AG08395 (cell line): ENCODE results near the gene EXOC4.

Experiments used
- DNase-seq: peaks from one replicate; pipeline ENCODE4 v3.0.0; 2012; ENCODE audit warnings: mixed read lengths, low spot score

EXOC4 gene

DNA sequence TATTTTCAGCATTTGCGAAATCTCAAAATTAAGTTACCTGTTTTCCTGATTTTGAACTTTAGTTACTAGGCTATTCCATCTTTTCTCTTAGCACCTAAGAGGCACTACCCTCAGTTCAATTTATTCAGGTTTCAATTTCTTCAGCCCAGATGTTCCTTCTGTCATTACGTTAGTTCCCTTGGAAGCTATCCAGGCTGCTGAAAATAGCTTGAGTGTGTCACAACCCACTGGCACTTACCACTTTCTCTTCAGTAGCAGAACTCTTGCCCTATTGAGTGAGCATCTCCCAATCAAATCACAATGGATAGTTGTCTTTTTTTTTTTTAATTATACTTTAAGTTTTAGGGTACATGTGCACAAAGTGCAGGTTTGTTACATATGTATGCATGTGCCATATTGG lies 541.6 kb downstream of the EXOC4 start:
- DNase-seq = peak; percentile 39

- DNase-seq = no peak
These were observed 542.3 kb downstream of the EXOC4 start for GRCh38 chr7:133795068-133795665.

GRCh38 chr7:133796782-133797745 lies 544.2 kb downstream of the EXOC4 start:
- DNase-seq = no peak

DNA sequence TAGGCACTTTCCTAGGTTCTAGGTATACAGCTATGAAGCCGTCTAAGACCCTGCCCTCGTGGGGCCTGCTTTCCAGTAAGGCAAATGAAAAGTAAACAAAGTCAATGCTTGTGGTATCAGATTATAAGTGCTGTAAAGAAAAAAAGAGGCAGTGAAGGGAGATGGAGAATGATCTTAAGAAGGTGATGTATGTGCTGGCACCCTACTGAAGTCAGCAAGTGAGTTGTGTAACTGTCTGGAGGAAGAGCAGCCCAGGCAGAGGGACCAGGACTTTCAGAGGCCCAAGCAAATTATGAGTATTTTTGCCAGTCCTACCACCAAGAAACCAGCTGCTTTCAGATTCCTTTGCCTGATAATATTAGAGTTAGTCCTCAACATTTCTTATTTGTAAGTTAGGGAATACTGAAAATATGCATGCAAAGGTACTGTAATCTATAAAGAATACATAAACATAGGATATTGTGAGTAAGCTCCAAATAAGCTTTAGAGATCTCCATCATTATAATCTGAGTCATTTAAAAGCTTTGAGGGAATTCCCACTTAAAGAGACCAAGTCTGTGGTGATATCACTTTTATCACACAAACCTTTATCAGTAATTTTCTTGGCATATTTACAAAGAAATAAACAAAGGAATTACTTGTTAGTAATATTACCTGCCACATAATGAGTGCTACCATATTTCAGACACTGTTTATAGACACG lies 545.1 kb downstream of the EXOC4 start:
- peak; percentile 14 for DNase-seq

DNA sequence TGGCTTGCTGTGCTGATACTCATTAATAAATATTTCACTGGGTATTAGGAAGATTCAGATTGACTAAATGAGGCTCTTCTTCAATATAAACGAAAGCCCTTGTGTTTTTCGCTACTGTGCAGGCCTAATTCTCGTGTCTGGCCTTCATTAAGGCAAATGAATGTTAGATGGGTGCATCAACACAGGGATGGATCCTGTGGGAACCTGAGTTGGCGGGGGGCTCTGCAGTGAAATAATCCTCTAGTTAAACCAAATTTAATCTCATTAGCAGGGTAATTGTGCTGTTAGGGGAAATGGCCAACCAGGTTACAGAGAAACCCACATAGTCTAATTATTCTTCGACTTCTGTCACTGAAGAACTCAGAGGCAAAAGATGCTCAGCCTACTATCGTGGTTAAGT lies 548.5 kb downstream of the EXOC4 start:
- DNase-seq = no peak

DNA sequence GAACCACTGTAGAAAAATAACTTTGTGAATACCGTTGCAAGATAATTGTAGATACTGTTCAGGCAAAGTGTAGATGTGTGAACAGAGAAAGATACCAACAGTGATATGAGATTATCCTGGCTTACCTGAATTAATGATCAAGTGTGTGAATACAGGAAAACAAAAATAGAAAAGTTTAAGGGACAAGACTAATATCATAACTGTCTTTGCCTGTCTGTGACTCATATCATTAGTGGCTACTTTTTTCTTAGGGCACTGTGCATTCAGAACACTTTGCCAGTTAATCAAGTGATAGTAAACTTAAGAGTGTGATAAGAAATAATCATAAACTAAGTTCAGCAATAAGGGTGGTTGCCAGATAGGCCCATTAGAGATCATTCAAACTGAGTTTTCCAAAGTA lies 551.2 kb downstream of the EXOC4 start:
- DNase-seq = no peak

- DNase-seq = no peak
These were observed 552.5 kb downstream of the EXOC4 start for GRCh38 chr7:133805426-133805825.

DNA sequence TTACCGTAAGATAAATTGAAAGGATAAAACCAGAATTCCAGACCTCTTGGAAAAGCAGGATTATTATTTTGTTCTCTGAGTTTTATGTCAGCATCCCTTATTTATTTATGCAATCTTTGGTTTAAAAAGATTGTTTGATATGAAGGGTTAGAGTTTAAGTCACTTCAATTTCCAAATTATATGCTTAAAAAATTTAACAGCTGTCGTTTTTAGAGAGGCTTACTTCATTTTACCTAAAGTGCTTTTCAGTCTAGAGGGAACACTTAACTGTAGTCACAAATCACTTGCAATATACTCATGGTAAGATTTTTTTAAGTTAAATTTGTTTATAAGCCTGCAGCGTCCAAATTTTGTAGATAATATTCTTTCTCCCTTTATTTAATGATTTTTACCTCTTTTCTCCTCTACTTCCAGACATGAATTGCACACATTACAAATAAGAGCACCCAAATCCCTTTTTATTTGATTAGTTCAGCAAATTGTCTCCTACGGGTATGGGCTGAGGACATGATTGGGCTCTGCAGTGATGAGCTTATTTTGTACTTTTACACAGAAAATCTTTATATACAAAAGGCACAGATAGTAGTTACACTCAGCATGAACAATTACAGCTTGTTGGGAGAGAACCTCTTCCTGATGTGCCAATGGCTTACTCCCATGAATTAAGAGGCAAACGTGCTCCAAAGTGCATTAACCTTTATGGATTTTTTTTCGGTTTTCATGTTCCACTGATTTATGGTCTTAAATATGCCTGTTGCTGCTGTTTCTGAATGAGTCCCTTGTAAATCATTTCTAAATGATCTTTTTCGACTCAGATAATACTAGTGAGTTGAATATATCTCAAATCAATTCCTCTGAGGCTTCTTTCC lies 555.0 kb downstream of the EXOC4 start:
- DNase-seq = no peak

- DNase-seq = no peak
These were observed 555.6 kb downstream of the EXOC4 start for GRCh38 chr7:133808493-133808866.

GRCh38 chr7:133812877-133813276 lies 560.0 kb downstream of the EXOC4 start:
- no peak for DNase-seq

DNA sequence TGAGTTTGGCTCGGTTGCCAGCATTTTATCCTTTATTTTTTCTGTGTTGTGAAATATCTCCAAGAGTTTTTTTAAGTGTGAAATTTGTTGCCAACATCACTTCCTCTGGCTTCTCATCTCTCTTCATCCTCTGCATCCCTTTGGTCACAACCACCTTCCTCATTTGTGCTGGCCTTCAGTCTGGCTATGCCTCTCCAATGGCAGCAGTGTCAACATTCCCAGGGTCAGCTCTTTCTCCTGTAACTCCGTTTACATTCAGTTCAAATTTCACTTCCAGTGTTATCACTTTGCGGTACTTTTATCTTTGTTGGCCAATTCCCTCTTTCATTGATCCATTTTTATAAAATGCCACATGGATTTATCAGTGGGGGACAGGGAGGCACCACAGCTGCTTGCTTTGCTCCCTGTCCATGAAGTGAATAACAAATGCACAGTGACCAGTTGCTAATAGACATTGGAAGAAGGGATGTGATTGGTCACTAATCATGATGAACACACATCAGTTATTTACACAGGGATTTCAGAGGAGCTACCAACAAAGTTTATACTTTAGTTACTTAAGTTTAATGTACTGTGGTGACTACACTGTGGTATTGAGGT lies 562.8 kb downstream of the EXOC4 start:
- no peak for DNase-seq

DNA sequence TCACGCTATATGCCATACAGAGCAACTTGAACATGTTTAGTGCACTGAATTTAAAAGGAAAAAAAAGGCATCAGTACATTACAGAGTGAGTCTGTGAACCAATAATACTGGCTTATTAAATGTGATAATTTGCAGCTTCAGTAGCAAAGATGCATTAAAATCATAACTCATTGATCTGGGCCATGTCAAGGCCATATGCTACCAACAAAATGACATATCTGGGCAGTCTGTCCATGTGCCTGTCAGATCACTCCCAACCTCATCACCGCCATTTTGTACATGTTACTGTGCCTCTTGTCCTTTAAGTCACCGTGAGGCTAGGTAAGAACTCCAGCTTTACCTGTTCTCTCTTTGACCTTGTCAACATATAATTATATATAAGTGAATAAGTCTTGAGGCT lies 566.8 kb downstream of the EXOC4 start:
- no peak for DNase-seq

DNA sequence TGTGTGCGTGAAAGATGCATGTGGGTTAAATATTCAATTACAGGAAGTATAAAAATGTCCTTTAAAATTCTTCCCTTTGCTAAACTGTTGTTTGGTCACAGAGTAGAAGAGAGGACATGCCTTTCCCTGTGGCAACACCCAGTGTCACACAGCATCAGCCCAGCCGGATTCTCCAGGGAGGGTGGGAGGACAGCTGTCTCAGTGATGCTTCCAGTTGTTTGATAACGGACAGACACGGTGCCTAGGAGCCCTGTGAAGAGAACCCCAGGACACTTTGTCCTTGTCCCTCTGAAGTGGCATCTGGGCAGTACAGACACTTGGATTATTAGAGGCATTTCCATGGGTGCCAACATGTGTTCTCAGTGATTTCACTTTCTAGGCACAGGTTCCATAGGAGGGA lies 567.7 kb downstream of the EXOC4 start:
- DNase-seq = no peak

GRCh38 chr7:133821171-133821570 lies 568.3 kb downstream of the EXOC4 start:
- no peak for DNase-seq

GRCh38 chr7:133822001-133822641 lies 569.2 kb downstream of the EXOC4 start:
- no peak for DNase-seq

GRCh38 chr7:133822868-133823552 lies 570.1 kb downstream of the EXOC4 start:
- DNase-seq = no peak

DNA sequence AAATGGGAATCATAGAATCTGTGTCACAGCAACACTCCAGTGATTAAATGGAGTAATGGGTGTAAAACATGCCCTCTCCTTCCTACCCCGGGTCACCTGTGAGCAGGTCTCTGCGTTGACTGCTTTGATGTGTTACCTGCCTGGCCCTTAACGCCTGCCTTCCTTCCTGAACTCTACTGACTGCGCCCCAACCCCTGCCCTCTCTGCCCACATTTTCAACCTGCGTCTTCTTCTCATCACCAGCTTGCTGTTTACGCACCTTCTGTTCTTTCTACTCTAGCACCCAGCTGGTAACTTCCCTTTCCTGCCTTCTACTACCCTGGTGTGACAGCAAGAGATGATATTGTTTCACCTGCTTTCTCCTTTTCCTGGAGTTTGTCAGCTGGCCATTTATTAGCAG lies 571.3 kb downstream of the EXOC4 start:
- DNase-seq = no peak

GRCh38 chr7:133827707-133828623 lies 575.1 kb downstream of the EXOC4 start:
- no peak for DNase-seq

DNA sequence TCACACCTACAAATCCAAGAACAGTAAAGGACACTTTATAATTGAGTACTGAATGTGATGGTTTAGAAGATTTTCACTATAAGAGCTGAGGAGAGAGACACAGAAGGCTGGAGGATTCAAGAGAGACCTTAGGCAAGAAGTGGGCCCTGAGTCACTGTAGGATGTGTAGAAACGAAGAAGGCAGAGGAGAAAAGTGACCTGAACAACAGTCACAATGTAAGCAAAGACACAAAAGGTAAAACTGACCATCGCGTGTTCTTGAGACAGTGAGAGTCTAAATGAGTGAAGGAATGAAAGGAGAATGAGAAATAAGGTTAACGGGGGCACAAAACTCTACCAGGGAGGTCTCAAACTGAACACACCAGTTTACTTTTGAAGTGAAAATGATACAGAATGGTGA lies 576.0 kb downstream of the EXOC4 start:
- DNase-seq = no peak
